Tibial nerve (tissue), 4 donors: ENCODE results near the gene CDH4. TPM values are rescaled to one million over a fixed set of nuclear protein-coding genes. Genes with fewer than 3 reads are reported as not detected.

ENCODE experiments used
- DNase-seq, 2 donors: peaks; one replicate each; pipeline ENCODE4 v3.0.0-alpha.2; 2019; ENCODE audit warnings: low spot score in 2 of 2
- H3K27ac ChIP-seq, 4 donors: fragments of 200-600 bp; sonication (generic) in 3 of 4; one replicate each; pipeline ENCODE4 v1.5.1; 2017 to 2019; ENCODE audit warnings: mild to moderate bottlenecking in 1 of 4
- H3K27me3 ChIP-seq, 2 donors: fragments of 200-600 bp; sonication (generic) in 1 of 2; one replicate each; pipeline versions ENCODE4 v1.5.1 to v1.6.0; 2017 to 2019
- H3K36me3 ChIP-seq, 3 donors: fragments of 200-600 bp; sonication (generic); one replicate each; pipeline ENCODE4 v1.5.1; 2018 to 2019
- H3K4me1 ChIP-seq, 4 donors: fragments of 200-600 bp; sonication (generic) in 3 of 4; one replicate each; pipeline ENCODE4 v1.5.1; 2017 to 2019
- H3K4me3 ChIP-seq, 4 donors: fragments of 200-600 bp; sonication (generic) in 3 of 4; one replicate each; pipeline ENCODE4 v1.5.1; 2017 to 2019; ENCODE audit warnings: mild to moderate bottlenecking in 1 of 4, moderate library complexity in 1 of 4
- H3K9me3 ChIP-seq, 4 donors: fragments of 200-600 bp; sonication (generic) in 3 of 4; one replicate each; pipeline ENCODE4 v1.5.1; 2017 to 2019
- EP300 ChIP-seq, 2 donors: sonication (generic); formaldehyde crosslinking; IDR thresholded peaks; one replicate each; pipeline ENCODE4 v1.6.1; 2017; ENCODE audit warnings: antibody characterized with exemption in 2 of 2, mild to moderate bottlenecking in 1 of 2
- POLR2A ChIP-seq, 2 donors: fragments of 450-650 bp; IDR thresholded peaks; one replicate each; pipeline ENCODE4 v1.6.1; 2017; ENCODE audit warnings: antibody characterized with exemption in 2 of 2, mild to moderate bottlenecking in 2 of 2, moderate library complexity in 2 of 2
- WGBS, 2 donors: methylation state at CpG; one replicate each; pipeline ENCODE4 v1.1.5; 2018; 5-methylcytosine and 5-hydroxymethylcytosine counted together
- total RNA-seq, 4 donors: library from RNA; depleted of rRNA; stranded (reverse); fragments of >200 nt; gene quantifications; one replicate each; pipeline ENCODE4 v1.1.0, GENCODE V29; 2016
- TF ChIP-seq, protein P1 (sequence below), 5 experiments: fragments of 200-600 bp in 3 of 5; fragments of 450-650 bp in 2 of 5; sonication (generic) in 3 of 5; IDR thresholded peaks; one replicate each; pipeline ENCODE4 v1.5.1; 2016 to 2019; ENCODE audit warnings: antibody characterized with exemption in 5 of 5, mild to moderate bottlenecking in 3 of 5, moderate library complexity in 2 of 5

Gene CDH4
- total RNA-seq, 4 donors from 2014 or later = 0.78 to 2.3 (median 1.0) TPM

DNA sequence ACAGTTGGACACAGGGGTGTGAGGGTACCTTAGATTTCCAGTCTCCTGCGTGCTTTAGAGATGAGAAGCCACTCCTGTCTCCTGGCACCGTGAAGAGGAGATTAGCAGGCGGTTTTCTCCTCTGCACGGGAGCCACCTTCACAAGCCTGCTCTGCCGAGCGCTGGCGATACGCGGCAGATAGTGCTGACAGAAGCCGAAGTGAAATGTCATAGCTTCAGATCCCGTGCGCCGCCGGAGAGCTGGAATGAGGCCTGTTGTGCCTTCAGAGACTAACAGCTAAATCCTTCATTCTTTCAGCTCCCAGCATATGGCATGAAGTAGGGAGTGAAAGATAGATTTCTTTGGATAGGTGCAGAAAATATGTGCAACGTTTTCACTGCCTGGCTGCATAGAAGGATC lies 442.6 kb downstream of the CDH4 start:
- whole genome bisulfite sequencing, 2 donors = 70 to 77% methylated on average over 15 of the region's 15 CpGs
- H3K36me3 ChIP-seq = no peaks in the 10 kb centered on the region
- no peak for DNase-seq
- H3K27ac ChIP-seq = no peak overlapping the region
- H3K27me3 ChIP-seq = no peaks in the 10 kb centered on the region
- no peak for TF ChIP-seq EP300 (IDR thresholded peaks at IDR 0.05)
- TF ChIP-seq, protein P1, sequence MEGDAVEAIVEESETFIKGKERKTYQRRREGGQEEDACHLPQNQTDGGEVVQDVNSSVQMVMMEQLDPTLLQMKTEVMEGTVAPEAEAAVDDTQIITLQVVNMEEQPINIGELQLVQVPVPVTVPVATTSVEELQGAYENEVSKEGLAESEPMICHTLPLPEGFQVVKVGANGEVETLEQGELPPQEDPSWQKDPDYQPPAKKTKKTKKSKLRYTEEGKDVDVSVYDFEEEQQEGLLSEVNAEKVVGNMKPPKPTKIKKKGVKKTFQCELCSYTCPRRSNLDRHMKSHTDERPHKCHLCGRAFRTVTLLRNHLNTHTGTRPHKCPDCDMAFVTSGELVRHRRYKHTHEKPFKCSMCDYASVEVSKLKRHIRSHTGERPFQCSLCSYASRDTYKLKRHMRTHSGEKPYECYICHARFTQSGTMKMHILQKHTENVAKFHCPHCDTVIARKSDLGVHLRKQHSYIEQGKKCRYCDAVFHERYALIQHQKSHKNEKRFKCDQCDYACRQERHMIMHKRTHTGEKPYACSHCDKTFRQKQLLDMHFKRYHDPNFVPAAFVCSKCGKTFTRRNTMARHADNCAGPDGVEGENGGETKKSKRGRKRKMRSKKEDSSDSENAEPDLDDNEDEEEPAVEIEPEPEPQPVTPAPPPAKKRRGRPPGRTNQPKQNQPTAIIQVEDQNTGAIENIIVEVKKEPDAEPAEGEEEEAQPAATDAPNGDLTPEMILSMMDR (IDR thresholded peaks at IDR 0.05) = no peak
- TF ChIP-seq POLR2A (IDR thresholded peaks at IDR 0.05) = no peak
- H3K9me3 ChIP-seq = no peaks in the 10 kb centered on the region
- H3K4me3 ChIP-seq = no peak overlapping the region
- H3K4me1 ChIP-seq = no peaks in the 10 kb centered on the region

DNA sequence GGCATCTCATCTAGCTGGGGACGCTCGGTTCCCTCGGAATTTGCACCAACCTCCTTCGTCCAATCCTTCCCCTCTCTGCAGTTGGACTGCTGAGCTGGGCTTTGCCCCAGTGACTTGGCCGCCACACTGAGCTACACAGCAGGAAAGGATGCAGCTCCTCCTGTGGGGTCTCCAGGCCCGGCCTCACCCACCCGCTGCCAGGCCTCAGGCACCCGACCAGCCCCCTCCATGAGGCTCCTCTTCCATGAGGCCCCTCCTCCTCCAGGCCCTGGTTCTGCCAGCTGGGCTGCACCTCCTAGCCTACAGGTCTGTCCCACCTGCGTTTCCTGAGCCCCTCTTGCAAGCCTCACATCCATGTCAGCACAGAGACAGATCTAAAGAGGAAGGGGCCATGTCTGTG lies 443.7 kb downstream of the CDH4 start:
- no peaks in the 10 kb centered on the region for H3K27me3 ChIP-seq
- peaks cover 0 to 2% (median 0%) of the 10 kb centered on the region in 4 donors for H3K9me3 ChIP-seq
- H3K36me3 ChIP-seq = no peaks in the 10 kb centered on the region
- no peak for DNase-seq
- no peaks in the 10 kb centered on the region for H3K4me1 ChIP-seq
- WGBS, 2 donors = 86 to 89% methylated on average over 9 of the region's 9 CpGs
- no peak overlapping the region for H3K4me3 ChIP-seq
- H3K27ac ChIP-seq = no peak overlapping the region
- TF ChIP-seq, protein P1 (IDR thresholded peaks at IDR 0.05) = no peak
- TF ChIP-seq POLR2A (IDR thresholded peaks at IDR 0.05) = no peak
- no peak for TF ChIP-seq EP300 (IDR thresholded peaks at IDR 0.05)

DNA sequence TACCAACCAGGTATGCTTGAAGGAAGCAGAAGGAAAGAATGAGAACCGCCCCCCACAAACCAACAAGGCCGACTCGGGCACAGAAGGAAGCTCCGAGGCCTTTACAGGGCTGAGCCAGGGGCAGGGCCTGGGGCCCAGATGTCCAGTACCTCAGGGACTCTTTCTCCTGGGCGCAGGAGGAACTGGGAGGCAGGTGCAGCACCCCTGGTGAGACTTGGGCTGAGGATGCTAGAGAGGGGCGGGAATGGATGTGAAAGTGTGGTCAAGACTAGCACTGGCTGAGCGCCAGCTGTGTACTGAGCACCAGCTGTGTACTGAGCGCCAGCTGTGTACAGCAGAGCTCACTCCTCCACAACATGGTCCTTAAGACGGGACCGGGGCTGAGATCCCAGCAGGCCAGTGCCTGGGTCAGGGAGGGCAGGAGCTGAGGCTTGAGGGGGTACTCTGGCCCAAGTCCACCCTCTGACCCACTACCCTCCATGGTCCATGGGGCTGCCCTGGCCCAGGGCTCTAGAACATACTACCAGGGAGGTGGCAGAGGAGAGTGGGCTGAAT lies 444.2 kb downstream of the CDH4 start:
- no peaks in the 10 kb centered on the region for H3K4me1 ChIP-seq
- H3K9me3 ChIP-seq = peaks cover 0 to 2% (median 0%) of the 10 kb centered on the region in 4 donors
- WGBS, 2 donors = 90 to 93% methylated on average over 10 of the region's 10 CpGs
- TF ChIP-seq EP300 (IDR thresholded peaks at IDR 0.05) (no peak), POLR2A (IDR thresholded peaks at IDR 0.05) (no peak)
- TF ChIP-seq, protein P1 (IDR thresholded peaks at IDR 0.05) = no peak
- H3K36me3 ChIP-seq = no peaks in the 10 kb centered on the region
- H3K27me3 ChIP-seq = no peaks in the 10 kb centered on the region
- H3K4me3 ChIP-seq = no peak overlapping the region
- no peak for DNase-seq
- no peak overlapping the region for H3K27ac ChIP-seq

DNA sequence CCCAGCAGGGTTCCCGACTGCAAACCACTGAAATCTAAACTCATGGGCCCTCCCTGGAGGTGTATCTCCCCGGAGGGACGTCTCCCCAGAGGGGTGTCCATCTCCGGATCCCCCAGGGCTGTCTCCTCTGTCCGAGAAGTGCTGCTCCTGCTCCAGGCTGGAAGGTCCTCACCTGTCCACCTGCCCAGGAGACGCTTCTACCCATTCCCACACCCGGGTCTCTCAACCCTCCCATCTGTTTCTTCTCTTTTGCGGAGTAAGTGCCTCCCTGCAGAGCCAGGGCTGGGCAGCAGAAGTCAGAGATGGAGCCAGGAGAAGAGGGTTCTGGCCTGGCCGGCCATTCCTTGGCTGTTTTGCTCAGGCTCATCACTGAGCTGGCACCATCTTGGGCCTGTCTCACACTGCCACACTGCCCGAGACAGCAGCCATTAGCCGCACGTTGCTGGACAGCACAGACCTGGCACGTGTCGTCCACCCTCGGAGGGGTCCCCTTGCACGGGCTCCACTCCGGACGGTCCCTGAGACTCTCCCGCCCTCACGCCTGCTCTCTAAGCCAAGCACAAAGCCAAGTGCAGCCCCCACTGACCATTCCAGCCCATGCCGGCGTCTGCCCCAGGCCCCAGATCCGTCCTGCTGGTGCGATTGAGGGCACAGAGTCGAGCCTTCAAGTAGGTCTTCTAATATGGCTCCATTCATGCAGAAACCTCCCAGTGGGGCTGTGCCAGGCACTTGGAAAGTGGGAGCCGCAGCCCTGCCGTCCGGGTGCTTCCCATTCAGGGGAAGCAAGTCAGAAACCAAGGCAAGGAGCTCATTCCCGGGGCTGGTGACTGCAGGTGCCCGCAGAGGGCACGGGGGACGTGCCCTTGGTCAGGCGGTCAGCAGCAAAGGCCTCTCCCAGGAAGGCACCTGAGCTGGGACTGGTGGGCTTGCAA lies 445.9 kb downstream of the CDH4 start:
- H3K27me3 ChIP-seq = no peaks in the 10 kb centered on the region
- H3K36me3 ChIP-seq = no peaks in the 10 kb centered on the region
- H3K4me1 ChIP-seq = no peaks in the 10 kb centered on the region
- peaks cover 0 to 2% (median 0%) of the 10 kb centered on the region in 4 donors for H3K9me3 ChIP-seq
- H3K4me3 ChIP-seq = no peak overlapping the region
- DNase-seq = no peak
- WGBS, 2 donors = 91 to 92% methylated on average over 24 to 33 of the region's 33 CpGs
- no peak for TF ChIP-seq POLR2A (IDR thresholded peaks at IDR 0.05)
- TF ChIP-seq, protein P1 (IDR thresholded peaks at IDR 0.05) = no peak
- TF ChIP-seq EP300 (IDR thresholded peaks at IDR 0.05) = no peak
- H3K27ac ChIP-seq = no peak overlapping the region
